Nucleus accumbens (tissue), 56 donors: ENCODE measurements around the gene ROBO2.

Experiments
- DNase-seq, 56 donors: peaks; one replicate each; lab custom pipeline; 2025; lab: John Stamatoyannopoulos, UW

The ROBO2 gene

GRCh38 chr3:77536038-77536775, 496.3 kb downstream of the ROBO2 start:
- no peak for DNase-seq

- DNase-seq = no peak
Observed at GRCh38 chr3:77539014-77539413, 499.1 kb downstream of the ROBO2 start.

- no peak for DNase-seq
Observed at GRCh38 chr3:77539677-77540076, 499.8 kb downstream of the ROBO2 start.

GRCh38 chr3:77541203-77541922, 501.5 kb downstream of the ROBO2 start:
- peak in 4 of 56 donors; percentile 5 to 21 (median 6) for DNase-seq

- no peak for DNase-seq
Observed at GRCh38 chr3:77546246-77546645, 506.3 kb downstream of the ROBO2 start.

- DNase-seq = no peak
Observed at GRCh38 chr3:77549034-77549433, 509.1 kb downstream of the ROBO2 start.

GRCh38 chr3:77553240-77553639, 513.3 kb downstream of the ROBO2 start:
- DNase-seq = no peak

- no peak for DNase-seq
Observed at GRCh38 chr3:77562089-77562488, 522.2 kb downstream of the ROBO2 start.

- no peak for DNase-seq
Observed at GRCh38 chr3:77563012-77563411, 523.1 kb downstream of the ROBO2 start.

- no peak for DNase-seq
Observed at GRCh38 chr3:77566055-77566454, 526.2 kb downstream of the ROBO2 start.

- DNase-seq = no peak
Observed at GRCh38 chr3:77571971-77572715, 532.2 kb downstream of the ROBO2 start.

- DNase-seq = no peak
Observed at GRCh38 chr3:77577264-77577663, 537.4 kb downstream of the ROBO2 start.

GRCh38 chr3:77586216-77586615, 546.3 kb downstream of the ROBO2 start:
- DNase-seq = no peak

- DNase-seq = no peak
Observed at GRCh38 chr3:77588863-77589262, 549.0 kb downstream of the ROBO2 start.

- no peak for DNase-seq
Observed at GRCh38 chr3:77590191-77590590, 550.3 kb downstream of the ROBO2 start.

- DNase-seq = no peak
Observed at GRCh38 chr3:77595371-77595870, 555.5 kb downstream of the ROBO2 start.

GRCh38 chr3:77599948-77600347, 560.0 kb downstream of the ROBO2 start:
- DNase-seq = no peak

- DNase-seq = no peak
Observed at GRCh38 chr3:77601823-77602415, 562.0 kb downstream of the ROBO2 start.

- no peak for DNase-seq
Observed at GRCh38 chr3:77602722-77603121, 562.8 kb downstream of the ROBO2 start.

GRCh38 chr3:77605308-77605707, 565.4 kb downstream of the ROBO2 start:
- no peak for DNase-seq

- no peak for DNase-seq
Observed at GRCh38 chr3:77605865-77606264, 566.0 kb downstream of the ROBO2 start.
